B cell (primary cell): ENCODE data around the gene AP3S1.
A peak's percentile ranks its signal among the peaks of the same experiment; 100 is the strongest.

Experiments
- EZH2 ChIP-seq: IDR thresholded peaks from 2 replicates; pipeline ENCODE4 v1.6.1; 2012; ENCODE audit warnings: borderline replicate concordance, low read depth, mild to moderate bottlenecking, moderate library complexity, low read length; ENCODE audit not compliant: insufficient read depth, poor library complexity, severe bottlenecking
- TF ChIP-seq, protein P1 (sequence below): fragments of 200-600 bp; IDR thresholded peaks from one replicate; pipeline ENCODE4 v1.8.0; 2022; ENCODE audit warnings: antibody characterized with exemption, mild to moderate bottlenecking

DNA sequence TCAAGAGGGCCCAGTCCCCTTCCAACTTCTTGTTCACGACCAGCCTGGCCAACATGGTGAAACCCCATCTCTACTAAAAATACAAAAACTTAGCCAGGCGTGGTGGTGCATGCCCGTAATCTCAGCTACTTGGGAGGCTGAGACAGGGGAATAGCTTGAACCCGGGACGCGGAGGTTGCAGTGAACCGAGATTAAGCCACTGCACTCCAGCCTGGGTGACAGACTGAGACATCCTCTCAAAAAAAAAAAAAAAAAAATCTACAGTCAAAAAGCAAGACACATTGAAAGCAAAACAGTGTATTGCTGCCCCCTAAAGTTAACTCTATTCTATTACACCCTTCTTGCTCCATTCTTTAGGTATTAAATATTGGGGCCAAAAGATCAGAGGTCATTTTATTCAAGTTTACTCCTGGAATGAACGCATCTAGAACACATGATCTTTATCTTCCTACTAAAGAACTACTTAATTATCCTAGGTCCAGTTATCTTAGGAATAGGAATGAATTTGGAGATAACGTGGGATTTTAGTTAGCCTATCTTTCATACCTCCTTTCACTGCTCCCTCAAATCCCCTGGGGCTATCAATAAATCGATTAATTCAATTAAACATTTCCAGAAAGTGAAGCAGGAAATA is 2.7 kb upstream of the AP3S1 start:
- TF ChIP-seq, protein P1, sequence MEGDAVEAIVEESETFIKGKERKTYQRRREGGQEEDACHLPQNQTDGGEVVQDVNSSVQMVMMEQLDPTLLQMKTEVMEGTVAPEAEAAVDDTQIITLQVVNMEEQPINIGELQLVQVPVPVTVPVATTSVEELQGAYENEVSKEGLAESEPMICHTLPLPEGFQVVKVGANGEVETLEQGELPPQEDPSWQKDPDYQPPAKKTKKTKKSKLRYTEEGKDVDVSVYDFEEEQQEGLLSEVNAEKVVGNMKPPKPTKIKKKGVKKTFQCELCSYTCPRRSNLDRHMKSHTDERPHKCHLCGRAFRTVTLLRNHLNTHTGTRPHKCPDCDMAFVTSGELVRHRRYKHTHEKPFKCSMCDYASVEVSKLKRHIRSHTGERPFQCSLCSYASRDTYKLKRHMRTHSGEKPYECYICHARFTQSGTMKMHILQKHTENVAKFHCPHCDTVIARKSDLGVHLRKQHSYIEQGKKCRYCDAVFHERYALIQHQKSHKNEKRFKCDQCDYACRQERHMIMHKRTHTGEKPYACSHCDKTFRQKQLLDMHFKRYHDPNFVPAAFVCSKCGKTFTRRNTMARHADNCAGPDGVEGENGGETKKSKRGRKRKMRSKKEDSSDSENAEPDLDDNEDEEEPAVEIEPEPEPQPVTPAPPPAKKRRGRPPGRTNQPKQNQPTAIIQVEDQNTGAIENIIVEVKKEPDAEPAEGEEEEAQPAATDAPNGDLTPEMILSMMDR: peak; percentile 65
- no peak for TF ChIP-seq EZH2
